SK-N-SH (cell line): Measurements from ENCODE around the gene PAPSS2. TPM values are rescaled to one million over a fixed set of nuclear protein-coding genes. Genes with fewer than 3 reads are reported as not detected.
A peak's percentile ranks its signal among the peaks of the same experiment; 100 is the strongest.

Experiments used
- CTCF ChIA-PET: fragments of 300-600, 350-600 bp; formaldehyde crosslinking; extraction: SDS; loops from one replicate; lab custom pipeline; 2021; lab: Yijun Ruan, JAX
- POLR2A ChIA-PET: fragments of 350-600 bp; sonication (Branson Sonifier 250); formaldehyde crosslinking; extraction: SDS; loops from one replicate; lab custom pipeline; 2020; ENCODE audit warnings: antibody characterized with exemption, inconsistent platforms; lab: Yijun Ruan, JAX
- DNase-seq: peaks from one replicate; pipeline ENCODE4 v3.0.0; 2012
- H2AFZ ChIP-seq: fragments of 200-600 bp; sonication (generic); 2 replicates; pipeline ENCODE4 v1.8.1; 2016; ENCODE audit warnings: antibody characterized with exemption, mild to moderate bottlenecking, low read depth
- H3F3A ChIP-seq: fragments of 200-600 bp; sonication (generic); replicated peaks from 2 replicates; pipeline ENCODE3; 2016; ENCODE audit warnings: antibody characterized with exemption, mild to moderate bottlenecking; ENCODE audit not compliant: insufficient read depth
- H3K27ac ChIP-seq, 2 experiments: fragments of 200-500 bp in 1 of 2; fragments of 200-600 bp in 1 of 2; sonication (Bioruptor generic) in 1 of 2; sonication (generic), shearing (Covaris generic) in 1 of 2; 2 replicates each; pipeline versions ENCODE4 v1.5.1 to v1.6.1; 2014 to 2016; ENCODE audit warnings: low read depth in 2 of 2, inconsistent platforms in 1 of 2, low read length in 1 of 2, mild to moderate bottlenecking in 1 of 2, mixed read lengths in 1 of 2
- H3K27me3 ChIP-seq: fragments of 200-600 bp; sonication (generic), shearing (Covaris generic); 2 replicates; pipeline ENCODE4 v1.6.1; 2016; ENCODE audit warnings: mixed run types; ENCODE audit not compliant: insufficient read depth
- H3K36me3 ChIP-seq, 2 experiments: fragments of 200-500 bp in 1 of 2; fragments of 200-600 bp in 1 of 2; sonication (Bioruptor generic) in 1 of 2; sonication (generic) in 1 of 2; replicated peaks in 1 of 2; 2 replicates each; pipeline versions ENCODE3 to v1.5.1; 2014 to 2016; ENCODE audit warnings: low read length in 1 of 2, mild to moderate bottlenecking in 1 of 2; ENCODE audit not compliant: insufficient read depth in 2 of 2, control insufficient read depth in 1 of 2
- H3K4me1 ChIP-seq, 2 experiments: fragments of 200-500 bp in 1 of 2; fragments of 200-600 bp in 1 of 2; sonication (Bioruptor generic) in 1 of 2; sonication (generic), shearing (Covaris generic) in 1 of 2; 2 replicates each; pipeline versions ENCODE4 v1.5.1 to v1.6.1; 2014 to 2016; ENCODE audit warnings: low read depth in 1 of 2, low read length in 1 of 2, mixed run types in 1 of 2; ENCODE audit not compliant: insufficient read depth in 2 of 2, control insufficient read depth in 1 of 2
- H3K4me2 ChIP-seq: fragments of 200-600 bp; sonication (generic), shearing (Covaris generic); 2 replicates; pipeline ENCODE4 v1.6.1; 2017; ENCODE audit warnings: mixed run types
- H3K4me3 ChIP-seq, 2 experiments: fragments of 200-500 bp in 1 of 2; fragments of 200-600 bp in 1 of 2; sonication (Bioruptor generic) in 1 of 2; sonication (generic), shearing (Covaris generic) in 1 of 2; 2 replicates each; pipeline versions ENCODE4 v1.5.1 to v1.8.1; 2014 to 2016; ENCODE audit warnings: low read depth in 2 of 2, inconsistent platforms in 1 of 2, low read length in 1 of 2, mild to moderate bottlenecking in 1 of 2, mixed read lengths in 1 of 2, moderate library complexity in 1 of 2
- H3K79me2 ChIP-seq: fragments of 200-600 bp; sonication (generic); 2 replicates; pipeline ENCODE4 v1.8.1; 2017; ENCODE audit warnings: mild to moderate bottlenecking; ENCODE audit not compliant: insufficient read depth
- H3K9ac ChIP-seq: fragments of 200-600 bp; sonication (generic); 2 replicates; pipeline ENCODE4 v1.6.1; 2017; ENCODE audit warnings: mixed run types
- H3K9me2 ChIP-seq: fragments of 200-600 bp; sonication (generic); 2 replicates; pipeline ENCODE4 v1.6.1; 2017; ENCODE audit warnings: mixed run types
- H3K9me3 ChIP-seq: fragments of 200-600 bp; sonication (generic); 2 replicates; pipeline ENCODE4 v1.6.1; 2017; ENCODE audit warnings: mixed run types, mild to moderate bottlenecking, moderate library complexity
- H4K20me1 ChIP-seq: fragments of 200-600 bp; sonication (generic); 2 replicates; pipeline ENCODE4 v1.6.1; 2017; ENCODE audit warnings: mild to moderate bottlenecking, mixed run types; ENCODE audit not compliant: insufficient read depth
- CTCF ChIP-seq: fragments of 200-600 bp; sonication (generic); IDR thresholded peaks from 2 replicates; pipeline ENCODE4 v1.6.1; 2017; ENCODE audit warnings: antibody characterized with exemption, mild to moderate bottlenecking, moderate library complexity
- EP300 ChIP-seq, 2 experiments: IDR thresholded peaks; 2 replicates each; pipeline versions ENCODE4 v1.4.0 to v1.6.1; 2012; ENCODE audit warnings: borderline replicate concordance in 1 of 2, low read depth in 1 of 2, low read length in 1 of 2
- EZH2phosphoT487 ChIP-seq: fragments of 200-600 bp; sonication (generic); IDR thresholded peaks from 2 replicates; pipeline ENCODE4 v1.6.1; 2017; ENCODE audit warnings: low read depth, mixed run types, mild to moderate bottlenecking, antibody characterized with exemption, moderate library complexity, borderline replicate concordance
- FOSL2 ChIP-seq: IDR thresholded peaks from 2 replicates; pipeline ENCODE4 v1.4.0; 2012; ENCODE audit warnings: low read depth, mild to moderate bottlenecking, moderate library complexity, borderline replicate concordance
- FOXM1 ChIP-seq: IDR thresholded peaks from 2 replicates; pipeline ENCODE4 v1.4.0; 2012; ENCODE audit warnings: low read depth, mild to moderate bottlenecking
- PBX3 ChIP-seq: IDR thresholded peaks from 2 replicates; pipeline ENCODE4; 2012
- POLR2AphosphoS5 ChIP-seq: IDR thresholded peaks from 2 replicates; pipeline ENCODE4 v1.6.1; 2012; ENCODE audit warnings: low read depth, low read length
- RAD21 ChIP-seq: IDR thresholded peaks from 2 replicates; pipeline ENCODE4 v1.6.1; 2012; ENCODE audit warnings: mild to moderate bottlenecking, low read length
- REST ChIP-seq: IDR thresholded peaks from 2 replicates; pipeline ENCODE4 v1.6.1; 2012; ENCODE audit warnings: mild to moderate bottlenecking, low read depth, low read length, moderate library complexity
- YY1 ChIP-seq: IDR thresholded peaks from 2 replicates; pipeline ENCODE4 v1.4.0; 2012; ENCODE audit warnings: low read depth, mild to moderate bottlenecking
- WGBS: methylation state at CpG from one replicate; pipeline ENCODE4 v1.1.6; 2017; ENCODE audit warnings: low lambda C conversion rate; 5-methylcytosine and 5-hydroxymethylcytosine counted together
- polyA plus RNA-seq, 3 experiments: library from polyadenylated mRNA; depleted of rRNA; stranded (reverse); fragments of >200 nt; gene quantifications; 2 replicates each; pipeline ENCODE4 v1.2.3, GENCODE V29; 2012

Gene PAPSS2
- polyA plus RNA-seq, 1 of the 3 experiments (the other 2 are of a cell fraction), result 50.0 TPM

GRCh38 chr10:87775766-87776165 lies 116.1 kb downstream of the PAPSS2 start:
- Histone ChIP-seq H4K20me1 (no peaks in the 10 kb centered on the region), H3K36me3 (peaks cover 51 to 66% of the 10 kb centered on the region in 2 experiments), H3K4me2 (peak overlapping the region; percentile 46), H3K9me3 (no peaks in the 10 kb centered on the region), H3K9ac (peak overlapping the region; percentile 10; the same call in 1 of the 2 replicates), H3K4me3 (peak overlapping the region in 1 of 2 experiments; percentile 8; a peak in 1 of 4 replicates), H2AFZ (no peak overlapping the region), H3K27me3 (no peaks in the 10 kb centered on the region), H3K27ac (peak overlapping the region; percentile 14 to 63), H3K9me2 (no peaks in the 10 kb centered on the region), H3F3A (peaks cover 35% of the 10 kb centered on the region), H3K79me2 (peaks cover 25% of the 10 kb centered on the region; the same call in 1 of the 2 replicates), H3K4me1 (no peaks in the 10 kb centered on the region)
- ChIA-PET POLR2A (interaction anchor here (0.8 kb wide), 1 partner anchor 116 kb away, joined by 3 read pairs; no protein-coding TSS in a partner anchor), CTCF (no interaction called here)
- 38% methylated on average over 4 of the region's 4 CpGs for WGBS
- no peak for DNase-seq
- TF ChIP-seq POLR2AphosphoS5 (no peak), CTCF (no peak), FOXM1 (no peak), PBX3 (peak; percentile 54)

GRCh38 chr10:87776328-87776727 lies 116.7 kb downstream of the PAPSS2 start:
- no peaks in the 10 kb centered on the region for H3K4me1 ChIP-seq
- no peak for DNase-seq
- H3K36me3 ChIP-seq, result peaks cover 51 to 66% of the 10 kb centered on the region in 2 experiments
- peak overlapping the region; percentile 10; the same call in 1 of the 2 replicates for H3K9ac ChIP-seq
- no peaks in the 10 kb centered on the region for H3K9me2 ChIP-seq
- CTCF ChIA-PET, result interaction anchor here (1.0 kb wide), 1 partner anchor 26 kb away, joined by 3 read pairs; no protein-coding TSS in a partner anchor
- 96% methylated on average over 6 of the region's 6 CpGs for WGBS
- H3K27ac ChIP-seq, result peak overlapping the region in 1 of 2 experiments; percentile 63; a peak in 2 of 4 replicates
- H3K9me3 ChIP-seq, result no peaks in the 10 kb centered on the region
- no peaks in the 10 kb centered on the region for H3K27me3 ChIP-seq
- H3K79me2 ChIP-seq, result peaks cover 26% of the 10 kb centered on the region; the same call in 1 of the 2 replicates
- H4K20me1 ChIP-seq, result no peaks in the 10 kb centered on the region
- peak overlapping the region; percentile 46 for H3K4me2 ChIP-seq
- H3K4me3 ChIP-seq, result no peak overlapping the region
- no peak overlapping the region for H2AFZ ChIP-seq
- H3F3A ChIP-seq, result peaks cover 35% of the 10 kb centered on the region
- POLR2A ChIA-PET, result no interaction called here
- TF ChIP-seq FOSL2, result no peak
- no peak for TF ChIP-seq YY1
- no peak for TF ChIP-seq EP300 (IDR thresholded peaks at IDR 0.05; ENCODE audit: borderline replicate concordance in 1 of 2, low read depth in 1 of 2, low read length in 1 of 2)
- TF ChIP-seq REST, result no peak
- TF ChIP-seq CTCF, result no peak
- no peak for TF ChIP-seq RAD21
- no peak for TF ChIP-seq EZH2phosphoT487
